GM18907 (cell line): ENCODE measurements around the gene PCSK1.

Source experiments
- ATAC-seq: cut with Tn5 transposase; IDR thresholded peaks from one replicate; pipeline ENCODE4 v1.9.1; 2021; ENCODE audit warnings: mild to moderate bottlenecking, moderate library complexity; ENCODE audit not compliant: unreplicated experiment

PCSK1 gene

GRCh38 chr5:96433066-96433447 lies at the start of gene PCSK1:
TSS of gene PCSK1 (minus strand) at chr5:96433248. CDS start at chr5:96433042, 206 bp downstream.
- ATAC-seq: no peak

GRCh38 chr5:96481867-96482266 lies 48.8 kb upstream of the PCSK1 start:
- no peak for ATAC-seq

GRCh38 chr5:96481009-96481786 lies 48.1 kb upstream of the PCSK1 start:
- no peak for ATAC-seq

GRCh38 chr5:96478983-96479382 lies 45.9 kb upstream of the PCSK1 start:
- no peak for ATAC-seq

GRCh38 chr5:96476654-96477053 lies 43.6 kb upstream of the PCSK1 start:
- no peak for ATAC-seq

- no peak for ATAC-seq
Measured at GRCh38 chr5:96474073-96474472, 41.0 kb upstream of the PCSK1 start.

- no peak for ATAC-seq
Measured at GRCh38 chr5:96473155-96473554, 40.1 kb upstream of the PCSK1 start.

- ATAC-seq: no peak
Measured at GRCh38 chr5:96470785-96471184, 37.7 kb upstream of the PCSK1 start.

GRCh38 chr5:96468956-96469355 lies 35.9 kb upstream of the PCSK1 start:
- no peak for ATAC-seq

GRCh38 chr5:96463091-96463490 lies 30.0 kb upstream of the PCSK1 start:
- no peak for ATAC-seq

- no peak for ATAC-seq
Measured at GRCh38 chr5:96459313-96460121, 26.5 kb upstream of the PCSK1 start.

GRCh38 chr5:96458176-96458575 lies 25.1 kb upstream of the PCSK1 start:
- ATAC-seq: no peak

GRCh38 chr5:96455789-96456188 lies 22.7 kb upstream of the PCSK1 start:
- ATAC-seq: no peak

GRCh38 chr5:96453394-96453793 lies 20.3 kb upstream of the PCSK1 start:
- no peak for ATAC-seq

GRCh38 chr5:96447949-96448348 lies 14.9 kb upstream of the PCSK1 start:
- no peak for ATAC-seq

GRCh38 chr5:96440185-96440538 lies 7.1 kb upstream of the PCSK1 start:
- ATAC-seq: peak; percentile 32

GRCh38 chr5:96439477-96440184 lies 6.6 kb upstream of the PCSK1 start:
- peak; percentile 94 for ATAC-seq

GRCh38 chr5:96434201-96434645 lies 1.2 kb upstream of the PCSK1 start:
- ATAC-seq: peak; percentile 54

GRCh38 chr5:96432216-96433065 lies 607 bp downstream of the PCSK1 start:
- ATAC-seq: no peak

GRCh38 chr5:96431376-96432187 lies 1.5 kb downstream of the PCSK1 start:
- ATAC-seq: no peak
